HG02798 (cell line): ENCODE data around the gene AQP6.

Source experiments
- ATAC-seq: cut with Tn5 transposase; IDR thresholded peaks from one replicate; pipeline ENCODE4 v1.9.1; 2021; ENCODE audit warnings: mild to moderate bottlenecking; ENCODE audit not compliant: unreplicated experiment, poor library complexity

AQP6 gene

DNA sequence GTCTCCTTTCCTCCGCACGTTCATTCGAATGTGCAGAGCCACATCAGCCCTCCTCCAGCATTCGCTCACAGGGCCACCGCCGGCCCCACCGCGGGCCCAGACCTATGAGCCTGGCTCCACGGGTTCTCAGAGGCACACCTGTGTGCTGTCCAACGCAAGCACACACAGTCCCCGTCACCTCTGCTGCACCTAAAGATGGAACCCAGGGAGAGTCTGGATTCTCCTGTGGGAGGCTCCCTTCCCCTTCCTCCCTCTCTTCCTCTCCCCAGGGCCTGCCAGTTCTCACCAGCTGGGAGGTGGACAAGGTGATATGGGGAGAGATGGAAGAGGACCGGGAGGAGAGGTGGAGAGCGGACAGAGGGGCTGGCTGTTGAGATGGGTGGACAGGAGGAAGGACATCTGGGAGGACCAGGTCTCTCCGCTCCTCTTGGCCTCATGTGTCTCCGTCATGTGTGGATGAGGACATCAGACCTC lies 4.9 kb upstream of the AQP6 start:
- ATAC-seq: no peak

DNA sequence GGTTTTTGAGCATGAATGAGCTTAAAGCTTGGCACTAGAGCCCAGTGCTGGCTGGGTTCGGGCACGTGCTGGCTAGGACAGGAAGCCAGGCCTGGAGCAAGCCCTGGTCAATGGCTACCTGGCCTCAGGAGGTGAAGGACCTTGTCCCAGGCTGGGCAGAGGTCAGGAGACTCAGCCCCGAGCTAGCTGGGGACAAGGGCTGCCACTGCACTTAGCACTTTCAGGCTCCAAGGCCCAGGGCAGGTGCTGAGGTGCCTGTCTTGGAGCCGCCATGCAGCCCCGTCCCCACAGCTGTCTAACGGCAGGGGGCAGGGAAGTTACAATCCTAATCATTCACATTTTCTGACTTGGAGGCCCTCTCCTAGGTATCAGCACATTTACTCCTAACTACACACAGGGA lies 4.3 kb upstream of the AQP6 start:
- no peak for ATAC-seq

DNA sequence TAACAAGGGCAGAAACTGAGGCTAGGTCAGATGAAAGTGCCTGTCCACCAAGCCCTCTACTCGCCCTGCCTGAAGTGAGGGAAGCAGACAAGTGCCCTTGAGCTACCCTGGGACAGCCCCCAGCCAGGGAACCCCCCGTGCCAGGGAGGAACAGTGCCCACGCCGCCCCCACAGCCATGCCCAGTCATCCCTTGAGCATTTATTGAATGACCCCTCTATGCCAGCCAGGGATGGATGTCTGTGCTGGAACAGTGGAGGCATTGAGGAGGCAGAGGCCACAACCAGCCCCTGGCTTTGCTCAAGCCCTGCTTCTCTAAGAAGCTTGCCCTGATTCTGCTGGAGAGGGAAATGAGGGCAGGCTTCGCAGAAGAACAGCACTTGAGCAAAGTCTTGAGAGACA lies 3.7 kb upstream of the AQP6 start:
- no peak for ATAC-seq

DNA sequence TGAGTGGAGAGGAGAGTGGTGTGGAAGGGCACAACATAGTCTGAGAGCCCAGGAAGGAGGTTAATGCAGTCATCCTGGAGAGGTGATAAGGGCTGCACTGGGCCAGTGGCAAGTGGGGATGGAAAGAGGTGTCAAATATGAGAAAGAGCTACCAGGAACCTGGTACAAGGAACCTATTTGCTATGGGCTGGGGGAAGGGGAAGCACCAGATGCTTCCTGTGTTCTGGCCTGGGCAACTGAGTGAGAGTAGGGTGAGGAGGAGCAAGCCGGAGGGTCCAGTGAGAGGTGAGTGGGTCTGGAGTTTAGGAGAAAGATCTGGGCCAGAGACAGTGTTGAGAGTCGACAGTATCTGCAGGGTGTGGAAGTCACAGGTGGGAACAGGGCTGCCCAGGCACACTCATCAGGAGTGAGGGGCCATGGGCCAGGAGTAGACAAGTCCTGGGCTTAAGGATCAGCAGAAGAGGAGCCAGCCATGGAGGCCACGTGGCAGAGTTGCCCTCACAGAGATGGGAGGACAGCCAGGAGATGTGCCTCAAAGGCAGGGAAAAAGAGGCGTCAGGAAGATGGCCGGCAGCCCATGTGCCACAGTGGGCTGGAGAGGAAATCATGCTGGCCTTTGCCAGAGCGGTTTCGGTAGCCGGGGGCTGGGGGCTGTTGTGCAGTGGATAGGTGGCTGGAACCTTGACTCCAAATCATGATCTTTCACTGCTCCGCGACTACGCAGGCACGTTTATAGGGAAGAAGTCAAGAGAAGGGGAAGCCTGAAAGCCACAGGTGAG lies 2.9 kb upstream of the AQP6 start:
- ATAC-seq: no peak

DNA sequence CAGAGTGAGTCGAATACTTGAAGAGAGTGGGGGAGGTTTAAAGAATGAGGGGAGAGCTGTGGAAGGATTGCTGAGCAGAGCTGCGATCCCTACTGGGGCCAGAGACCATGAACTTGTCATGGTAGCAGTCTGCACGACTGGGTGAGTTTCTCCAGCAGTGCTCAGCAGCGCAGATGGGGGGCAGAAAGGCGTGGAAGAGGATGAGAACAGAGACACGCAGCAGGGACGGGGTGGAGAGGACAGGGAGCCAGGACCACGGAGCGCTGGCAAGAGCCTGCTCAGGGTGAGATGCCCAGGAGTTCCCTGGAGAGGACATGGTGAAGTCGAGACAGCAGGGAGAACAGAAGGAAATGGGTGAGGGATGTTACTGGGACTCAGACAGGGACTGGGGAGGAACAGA lies 2.1 kb upstream of the AQP6 start:
- ATAC-seq: no peak

DNA sequence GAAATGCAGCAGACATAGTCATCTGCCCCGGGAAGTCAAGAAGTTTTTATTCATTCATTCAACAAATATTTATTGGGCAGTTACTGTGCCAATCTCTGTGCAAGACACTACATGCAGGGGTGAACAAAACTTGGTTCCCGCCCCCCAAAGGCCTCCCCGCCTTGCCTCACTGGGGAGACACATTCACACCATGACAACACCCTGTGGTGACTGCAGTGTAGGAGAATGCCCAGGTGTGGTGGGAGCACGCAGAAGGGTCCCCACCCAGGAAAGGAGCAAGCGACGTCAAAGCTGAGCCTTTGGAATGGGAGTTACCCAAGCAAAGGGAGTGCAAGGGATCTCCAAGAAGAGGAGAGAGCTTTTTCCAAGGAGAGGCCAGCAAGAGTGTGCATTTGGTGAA lies 1.6 kb upstream of the AQP6 start:
- no peak for ATAC-seq

DNA sequence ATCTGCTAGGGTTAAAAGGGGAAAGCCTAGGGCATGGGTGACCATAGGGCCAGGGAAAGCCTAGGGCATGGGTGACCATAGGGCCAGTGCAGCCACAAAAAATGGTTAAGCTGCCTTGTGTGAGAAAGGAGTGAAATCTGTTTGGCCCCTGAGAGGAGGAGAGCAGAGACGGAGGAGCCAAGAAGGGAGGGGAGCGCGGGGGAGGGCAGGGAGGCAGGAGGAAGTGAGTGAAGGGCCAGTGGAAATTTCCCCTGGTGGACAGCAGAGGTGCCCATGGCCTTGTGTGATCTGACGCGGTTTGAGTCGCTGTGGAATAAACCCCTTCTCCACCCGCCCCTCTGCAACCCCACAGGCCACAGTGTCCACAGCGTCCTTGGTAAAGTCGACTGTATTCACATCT lies 618 bp upstream of the AQP6 start:
- no peak for ATAC-seq

DNA sequence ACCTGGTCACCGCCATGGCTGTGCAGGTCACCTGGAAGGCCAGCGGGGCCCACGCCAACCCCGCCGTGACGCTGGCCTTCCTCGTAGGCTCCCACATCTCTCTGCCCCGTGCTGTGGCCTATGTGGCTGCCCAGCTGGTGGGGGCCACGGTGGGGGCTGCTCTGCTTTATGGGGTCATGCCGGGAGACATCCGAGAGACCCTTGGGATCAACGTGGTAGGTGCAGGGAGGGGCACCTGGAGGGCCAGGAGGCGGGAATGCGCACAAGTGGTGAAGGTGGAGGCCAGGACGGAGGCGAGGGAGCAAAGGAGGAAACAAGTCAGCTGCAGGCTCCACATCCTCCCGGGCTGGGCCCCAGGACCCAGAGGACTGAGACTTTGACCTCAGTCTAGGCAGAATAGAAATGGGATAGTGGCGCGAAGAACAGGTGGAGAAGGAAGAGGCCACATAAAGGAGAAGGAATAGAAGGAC lies 649 bp downstream of the AQP6 start:
- ATAC-seq: no peak

DNA sequence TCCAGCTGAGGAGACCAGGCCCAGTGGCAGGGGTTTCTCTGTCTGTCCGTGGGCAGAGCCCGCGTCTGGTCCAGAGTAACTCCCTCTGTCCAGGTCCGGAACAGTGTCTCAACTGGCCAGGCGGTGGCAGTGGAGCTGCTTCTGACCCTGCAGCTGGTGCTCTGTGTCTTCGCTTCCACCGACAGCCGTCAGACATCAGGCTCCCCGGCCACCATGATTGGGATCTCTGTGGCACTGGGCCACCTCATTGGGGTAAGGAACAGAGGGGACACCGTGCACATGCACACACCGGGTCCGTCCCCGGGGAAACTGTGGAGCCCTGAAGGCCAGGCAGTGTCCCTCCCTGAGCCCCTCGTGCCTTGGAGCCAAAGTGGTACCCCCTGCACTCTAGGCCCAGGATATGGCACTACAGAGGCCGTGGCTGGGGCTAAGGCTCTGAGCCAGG lies 1.5 kb downstream of the AQP6 start:
- no peak for ATAC-seq

DNA sequence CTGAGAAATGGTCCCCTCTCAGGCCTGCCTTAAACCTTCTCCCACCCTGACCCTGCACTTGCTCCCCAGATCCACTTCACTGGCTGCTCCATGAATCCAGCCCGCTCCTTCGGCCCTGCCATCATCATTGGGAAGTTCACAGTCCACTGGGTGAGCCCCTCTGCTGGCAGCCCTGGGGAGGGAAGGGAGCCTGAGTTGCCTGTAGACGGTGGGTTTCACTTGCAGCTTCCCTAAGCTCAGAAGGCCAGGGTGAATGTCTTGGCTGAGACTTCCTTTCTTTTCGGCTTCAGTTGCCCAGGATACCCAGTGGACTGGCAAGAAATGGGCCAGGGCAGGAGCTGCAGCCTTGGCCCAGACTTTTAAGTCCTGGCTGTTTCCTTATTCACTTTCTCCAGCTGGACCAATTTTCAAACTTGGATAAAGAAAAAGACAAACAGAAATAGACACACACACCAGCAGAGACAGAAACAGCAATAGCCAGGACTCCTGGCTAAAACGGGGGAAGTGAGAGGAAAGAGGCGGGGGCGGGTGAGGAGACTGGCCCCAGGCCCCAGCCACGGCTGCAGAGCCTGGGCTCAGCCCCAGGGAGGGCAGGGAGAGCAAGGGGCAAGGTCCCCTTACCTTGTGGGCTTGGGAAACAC lies 2.0 kb downstream of the AQP6 start:
- ATAC-seq: no peak

DNA sequence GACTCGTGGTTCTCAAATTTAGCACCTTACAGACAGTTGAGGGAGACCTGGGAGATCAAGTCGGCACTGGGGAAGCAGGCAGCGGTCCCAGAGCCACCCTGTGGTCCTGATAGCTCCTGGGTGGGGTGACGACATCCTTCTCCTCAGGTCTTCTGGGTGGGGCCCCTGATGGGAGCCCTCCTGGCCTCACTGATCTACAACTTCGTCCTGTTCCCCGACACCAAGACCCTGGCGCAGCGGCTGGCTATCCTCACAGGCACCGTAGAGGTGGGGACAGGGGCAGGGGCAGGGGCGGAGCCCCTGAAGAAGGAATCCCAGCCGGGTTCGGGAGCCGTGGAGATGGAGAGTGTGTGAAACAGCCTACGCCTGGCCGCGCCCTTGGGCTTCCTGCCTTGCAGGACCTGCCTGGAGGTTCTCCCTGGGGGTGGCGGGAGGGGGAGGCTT lies 2.6 kb downstream of the AQP6 start:
- no peak for ATAC-seq

DNA sequence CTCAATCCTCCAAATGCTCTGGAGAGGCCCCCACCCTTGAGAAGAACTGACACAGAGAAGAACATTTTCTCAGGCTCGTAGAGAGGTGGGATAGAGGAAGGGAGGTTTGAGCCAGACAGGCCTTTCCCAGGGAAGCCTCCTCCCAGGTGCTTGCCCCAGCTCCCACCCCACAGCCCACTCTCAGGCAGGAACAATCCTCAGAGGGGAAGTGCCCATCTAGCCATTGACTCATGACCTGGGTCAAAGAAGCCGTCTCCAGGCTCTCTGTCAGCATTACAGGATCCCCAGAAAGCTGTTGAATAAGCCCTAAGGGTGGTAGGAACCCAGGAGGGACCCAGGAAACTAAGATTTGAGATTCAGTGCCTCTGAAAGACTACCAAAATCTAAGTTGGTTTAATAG lies 3.8 kb downstream of the AQP6 start:
- no peak for ATAC-seq

DNA sequence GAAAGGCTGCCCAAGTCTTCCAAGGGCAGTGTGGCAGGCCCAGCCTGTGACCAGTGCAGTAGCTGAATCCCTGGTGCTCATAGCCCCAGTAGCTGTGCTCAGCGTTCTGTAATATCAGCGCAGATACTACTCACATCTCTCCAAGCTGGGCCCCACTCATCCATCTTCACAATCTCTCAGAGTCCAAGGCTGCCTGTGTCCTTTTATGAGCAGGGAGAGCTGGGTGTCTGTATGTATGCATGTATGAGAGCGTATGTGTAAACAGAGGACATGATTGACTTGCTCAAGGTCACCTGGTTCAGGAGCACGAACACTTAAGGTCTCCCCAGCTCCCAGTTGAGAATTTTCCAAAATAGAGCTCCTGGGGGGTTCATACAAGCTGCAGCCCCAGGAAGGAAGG lies 5.4 kb downstream of the AQP6 start:
- ATAC-seq: no peak

DNA sequence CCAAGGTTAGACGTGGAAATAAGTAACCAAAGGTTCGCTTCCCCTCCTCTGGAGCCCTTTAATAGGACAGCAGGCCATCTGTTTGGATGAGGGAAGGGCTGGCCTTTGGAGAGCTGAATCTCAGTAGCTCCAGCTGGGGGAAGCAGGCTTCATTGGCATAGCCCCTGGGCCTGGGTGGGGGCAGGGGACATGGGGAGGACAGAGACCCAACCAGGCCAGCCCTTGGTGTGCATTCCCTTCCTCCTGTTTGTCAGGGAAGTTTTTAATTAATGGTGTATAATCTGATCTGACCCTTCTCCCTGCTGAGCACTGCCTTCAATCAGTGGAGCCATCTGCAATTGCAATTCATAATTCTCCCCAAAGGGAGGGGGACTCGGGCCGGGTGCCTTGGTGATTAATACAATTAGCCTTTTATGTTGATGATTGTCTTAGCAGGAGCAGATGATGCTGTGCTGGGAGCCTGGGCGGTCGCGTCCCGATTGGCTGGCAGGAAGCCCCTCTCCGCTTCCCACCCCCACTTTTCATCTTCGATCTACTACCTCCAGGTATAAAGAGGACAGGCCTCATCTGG lies 6.4 kb downstream of the AQP6 start:
- no peak for ATAC-seq

DNA sequence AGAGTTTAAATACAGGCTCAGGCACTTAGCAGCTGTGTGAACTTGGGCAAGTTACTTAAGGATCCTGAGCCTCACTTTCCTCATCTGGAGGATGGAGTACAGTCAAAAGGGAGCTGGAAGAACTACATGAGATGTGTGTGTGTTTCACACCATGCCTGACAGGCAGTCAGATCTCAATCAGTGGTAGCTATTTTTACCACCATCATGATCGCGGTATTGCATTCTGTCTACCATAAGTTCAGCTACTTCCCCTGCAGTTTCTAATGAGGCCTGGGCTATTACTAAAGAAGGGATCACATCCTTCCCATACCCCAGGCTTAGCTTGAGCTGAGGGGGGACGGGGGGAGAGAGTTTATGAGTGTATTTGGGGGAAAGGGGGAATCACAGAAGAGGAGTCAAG lies 7.0 kb downstream of the AQP6 start:
- ATAC-seq: no peak

DNA sequence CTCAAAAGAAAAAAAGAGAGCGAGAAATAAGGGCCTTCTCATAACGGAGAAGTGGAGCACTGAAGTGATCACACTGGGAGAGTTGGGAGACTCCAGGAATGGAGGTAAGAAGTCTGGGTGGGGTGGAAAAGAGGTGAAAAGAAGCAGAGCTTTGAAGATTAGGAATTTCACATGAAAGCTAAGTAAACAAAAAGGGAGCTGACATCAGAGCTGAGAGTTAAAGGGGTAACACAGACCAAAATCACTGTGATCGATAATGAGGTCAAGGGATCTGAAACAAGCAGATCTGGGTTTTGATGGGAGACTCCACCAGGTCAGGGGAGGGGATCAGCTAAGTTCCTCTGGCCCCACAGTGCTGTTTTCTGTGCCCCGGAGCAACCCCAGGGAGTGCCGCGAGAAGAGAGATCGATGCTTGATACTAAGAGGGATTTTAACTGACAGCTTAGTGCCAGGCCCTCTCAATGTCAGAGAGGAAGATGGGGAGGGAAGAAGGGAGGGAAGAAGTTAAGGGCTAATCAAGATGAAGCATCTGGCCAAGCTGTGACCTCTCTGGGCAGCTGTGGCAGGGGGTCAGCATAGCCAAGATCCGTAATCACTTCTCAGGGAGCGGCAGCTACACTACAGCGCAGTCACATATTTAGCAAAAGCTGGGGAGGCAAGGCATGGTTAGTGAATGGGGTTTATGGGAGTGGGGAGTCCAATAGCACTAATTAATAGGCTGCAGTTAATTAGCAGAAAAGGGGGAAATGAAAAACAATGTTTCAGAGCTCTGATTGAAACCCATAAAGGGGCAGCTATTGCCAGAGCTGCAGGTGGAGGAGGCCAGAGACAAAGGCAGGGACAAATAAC lies 8.0 kb downstream of the AQP6 start:
- no peak for ATAC-seq

DNA sequence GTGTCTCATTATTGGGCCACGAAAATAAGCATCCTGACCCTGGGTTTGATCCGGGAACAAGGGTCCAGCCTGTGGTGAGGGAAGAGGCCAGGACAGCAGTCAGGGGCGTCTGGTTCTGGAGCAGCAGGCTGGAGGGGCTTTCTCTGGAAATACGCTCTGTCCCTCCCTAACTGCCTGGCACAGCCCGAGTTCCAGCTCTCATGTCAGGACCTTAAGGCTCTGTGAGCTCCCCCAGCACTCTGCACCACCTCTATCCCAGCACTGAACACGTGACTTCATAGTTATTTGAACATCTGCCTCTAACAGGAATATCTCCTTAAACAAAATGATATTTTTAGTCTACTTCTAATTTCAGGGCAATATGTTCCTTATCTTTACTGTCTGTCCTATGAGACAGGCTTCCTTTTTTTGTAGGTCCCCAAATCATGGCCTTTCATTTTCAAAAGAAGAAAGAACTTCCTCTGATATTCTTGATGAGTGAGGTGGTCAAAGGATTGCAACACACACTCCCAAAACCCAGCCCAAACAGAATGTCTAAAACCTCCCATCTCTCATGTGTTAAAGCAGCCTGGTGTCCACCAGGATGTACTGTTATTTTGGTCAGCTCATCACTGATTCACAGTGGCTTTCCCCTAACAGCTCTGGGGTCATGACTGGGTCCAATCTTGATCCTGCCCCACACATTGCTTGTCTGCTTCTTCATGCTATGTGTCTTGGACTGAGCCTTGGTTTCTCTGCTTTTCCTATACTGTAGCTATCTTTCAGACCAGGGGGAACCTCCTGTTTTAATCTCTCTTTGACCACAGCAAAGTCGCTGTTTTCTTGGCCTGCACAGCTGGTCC lies 9.7 kb downstream of the AQP6 start:
- no peak for ATAC-seq

DNA sequence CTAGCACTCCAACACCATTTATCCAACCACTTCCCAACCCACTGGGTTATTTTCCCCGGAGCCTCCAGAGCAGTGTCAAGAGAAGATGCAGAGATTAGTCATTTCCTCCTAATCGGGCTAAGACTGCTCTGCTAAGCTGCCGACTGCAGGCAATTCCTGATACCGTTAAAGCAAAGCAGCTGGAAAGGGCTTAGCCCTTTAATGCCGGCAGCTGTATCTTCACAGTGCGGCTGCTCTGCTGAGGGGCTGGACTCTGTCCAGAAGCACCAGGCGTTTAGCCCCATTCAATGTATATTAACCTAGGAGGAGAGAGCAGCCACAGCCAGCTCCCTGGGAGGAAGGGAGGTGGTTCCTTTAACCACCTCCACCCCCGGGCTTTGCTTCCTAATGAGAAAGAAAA lies 11.1 kb downstream of the AQP6 start:
- no peak for ATAC-seq

DNA sequence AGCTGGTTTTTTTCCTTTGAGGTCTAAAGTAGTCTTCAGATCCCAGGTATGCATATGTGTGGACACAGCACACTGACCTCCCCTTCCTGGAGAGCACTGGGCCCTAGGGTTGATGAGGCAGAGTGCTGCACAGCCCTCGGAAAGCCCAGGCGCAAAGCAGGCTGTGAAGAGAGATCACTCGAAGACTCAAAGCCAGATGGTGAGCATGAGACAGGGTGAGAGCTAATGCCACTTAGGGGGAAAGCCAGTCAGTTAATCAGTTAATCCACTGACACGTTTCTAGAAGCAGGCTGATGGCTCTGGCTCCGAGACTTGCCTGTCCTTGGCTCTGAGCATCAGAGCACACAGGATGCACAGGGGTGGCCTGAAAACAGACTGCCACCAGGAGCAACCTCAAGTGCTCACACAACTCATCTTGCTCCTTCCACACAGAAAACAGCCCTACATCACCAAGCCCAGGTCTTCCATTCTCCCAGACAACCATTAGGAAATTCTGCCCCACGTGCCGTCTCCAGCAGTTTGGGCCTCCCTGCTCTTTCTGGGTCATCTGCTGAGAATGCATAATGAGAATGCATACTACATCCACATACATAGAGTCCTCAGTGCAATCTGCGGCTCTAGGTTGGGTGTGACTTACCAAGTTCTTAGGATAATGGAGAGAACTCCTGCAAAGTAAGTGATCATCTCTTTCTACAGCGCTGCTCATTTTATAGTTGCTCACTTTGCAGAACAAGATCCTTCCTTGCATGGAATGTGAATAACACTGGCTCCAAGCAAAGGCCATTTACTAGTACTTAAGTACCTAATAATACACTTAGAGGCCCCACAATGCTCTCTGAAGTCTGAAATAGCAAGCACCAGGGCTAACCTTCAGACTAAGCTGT lies 12.0 kb downstream of the AQP6 start:
- no peak for ATAC-seq
